SK-N-SH (cell line): ENCODE measurements around the gene PRKG1. TPM values are rescaled to one million over a fixed set of nuclear protein-coding genes. Genes with fewer than 3 reads are reported as not detected.

ENCODE experiments used
- CTCF ChIA-PET: fragments of 300-600, 350-600 bp; formaldehyde crosslinking; extraction: SDS; loops from one replicate; lab custom pipeline; 2021; lab: Yijun Ruan, JAX
- POLR2A ChIA-PET: fragments of 350-600 bp; sonication (Branson Sonifier 250); formaldehyde crosslinking; extraction: SDS; loops from one replicate; lab custom pipeline; 2020; ENCODE audit warnings: antibody characterized with exemption, inconsistent platforms; lab: Yijun Ruan, JAX
- DNase-seq: peaks from one replicate; pipeline ENCODE4 v3.0.0; 2012
- H2AFZ ChIP-seq: fragments of 200-600 bp; sonication (generic); 2 replicates; pipeline ENCODE4 v1.8.1; 2016; ENCODE audit warnings: antibody characterized with exemption, mild to moderate bottlenecking, low read depth
- H3F3A ChIP-seq: fragments of 200-600 bp; sonication (generic); replicated peaks from 2 replicates; pipeline ENCODE3; 2016; ENCODE audit warnings: antibody characterized with exemption, mild to moderate bottlenecking; ENCODE audit not compliant: insufficient read depth
- H3K27ac ChIP-seq, 2 experiments: fragments of 200-500 bp in 1 of 2; fragments of 200-600 bp in 1 of 2; sonication (Bioruptor generic) in 1 of 2; sonication (generic), shearing (Covaris generic) in 1 of 2; 2 replicates each; pipeline versions ENCODE4 v1.5.1 to v1.6.1; 2014 to 2016; ENCODE audit warnings: low read depth in 2 of 2, inconsistent platforms in 1 of 2, low read length in 1 of 2, mild to moderate bottlenecking in 1 of 2, mixed read lengths in 1 of 2
- H3K27me3 ChIP-seq: fragments of 200-600 bp; sonication (generic), shearing (Covaris generic); 2 replicates; pipeline ENCODE4 v1.6.1; 2016; ENCODE audit warnings: mixed run types; ENCODE audit not compliant: insufficient read depth
- H3K36me3 ChIP-seq, 2 experiments: fragments of 200-500 bp in 1 of 2; fragments of 200-600 bp in 1 of 2; sonication (Bioruptor generic) in 1 of 2; sonication (generic) in 1 of 2; replicated peaks in 1 of 2; 2 replicates each; pipeline versions ENCODE3 to v1.5.1; 2014 to 2016; ENCODE audit warnings: low read length in 1 of 2, mild to moderate bottlenecking in 1 of 2; ENCODE audit not compliant: insufficient read depth in 2 of 2, control insufficient read depth in 1 of 2
- H3K4me1 ChIP-seq, 2 experiments: fragments of 200-500 bp in 1 of 2; fragments of 200-600 bp in 1 of 2; sonication (Bioruptor generic) in 1 of 2; sonication (generic), shearing (Covaris generic) in 1 of 2; 2 replicates each; pipeline versions ENCODE4 v1.5.1 to v1.6.1; 2014 to 2016; ENCODE audit warnings: low read depth in 1 of 2, low read length in 1 of 2, mixed run types in 1 of 2; ENCODE audit not compliant: insufficient read depth in 2 of 2, control insufficient read depth in 1 of 2
- H3K4me2 ChIP-seq: fragments of 200-600 bp; sonication (generic), shearing (Covaris generic); 2 replicates; pipeline ENCODE4 v1.6.1; 2017; ENCODE audit warnings: mixed run types
- H3K4me3 ChIP-seq, 2 experiments: fragments of 200-500 bp in 1 of 2; fragments of 200-600 bp in 1 of 2; sonication (Bioruptor generic) in 1 of 2; sonication (generic), shearing (Covaris generic) in 1 of 2; 2 replicates each; pipeline versions ENCODE4 v1.5.1 to v1.8.1; 2014 to 2016; ENCODE audit warnings: low read depth in 2 of 2, inconsistent platforms in 1 of 2, low read length in 1 of 2, mild to moderate bottlenecking in 1 of 2, mixed read lengths in 1 of 2, moderate library complexity in 1 of 2
- H3K79me2 ChIP-seq: fragments of 200-600 bp; sonication (generic); 2 replicates; pipeline ENCODE4 v1.8.1; 2017; ENCODE audit warnings: mild to moderate bottlenecking; ENCODE audit not compliant: insufficient read depth
- H3K9ac ChIP-seq: fragments of 200-600 bp; sonication (generic); 2 replicates; pipeline ENCODE4 v1.6.1; 2017; ENCODE audit warnings: mixed run types
- H3K9me2 ChIP-seq: fragments of 200-600 bp; sonication (generic); 2 replicates; pipeline ENCODE4 v1.6.1; 2017; ENCODE audit warnings: mixed run types
- H3K9me3 ChIP-seq: fragments of 200-600 bp; sonication (generic); 2 replicates; pipeline ENCODE4 v1.6.1; 2017; ENCODE audit warnings: mixed run types, mild to moderate bottlenecking, moderate library complexity
- H4K20me1 ChIP-seq: fragments of 200-600 bp; sonication (generic); 2 replicates; pipeline ENCODE4 v1.6.1; 2017; ENCODE audit warnings: mild to moderate bottlenecking, mixed run types; ENCODE audit not compliant: insufficient read depth
- CTCF ChIP-seq: fragments of 200-600 bp; sonication (generic); IDR thresholded peaks from 2 replicates; pipeline ENCODE4 v1.6.1; 2017; ENCODE audit warnings: antibody characterized with exemption, mild to moderate bottlenecking, moderate library complexity
- EZH2phosphoT487 ChIP-seq: fragments of 200-600 bp; sonication (generic); IDR thresholded peaks from 2 replicates; pipeline ENCODE4 v1.6.1; 2017; ENCODE audit warnings: low read depth, mixed run types, mild to moderate bottlenecking, antibody characterized with exemption, moderate library complexity, borderline replicate concordance
- FOSL2 ChIP-seq: IDR thresholded peaks from 2 replicates; pipeline ENCODE4 v1.4.0; 2012; ENCODE audit warnings: low read depth, mild to moderate bottlenecking, moderate library complexity, borderline replicate concordance
- FOXJ3 ChIP-seq: sonication (generic); formaldehyde crosslinking; IDR thresholded peaks from 2 replicates; pipeline ENCODE4 v1.5.1; 2020; ENCODE audit warnings: mild to moderate bottlenecking, missing genetic modification reagents
- FOXM1 ChIP-seq: IDR thresholded peaks from 2 replicates; pipeline ENCODE4 v1.4.0; 2012; ENCODE audit warnings: low read depth, mild to moderate bottlenecking
- GABPA ChIP-seq: IDR thresholded peaks from 2 replicates; pipeline ENCODE4 v1.4.0; 2012; ENCODE audit warnings: low read depth, mild to moderate bottlenecking
- GATA2 ChIP-seq: sonication (generic); formaldehyde crosslinking; IDR thresholded peaks from 2 replicates; pipeline ENCODE4 v1.5.0; 2020; ENCODE audit warnings: mild to moderate bottlenecking, missing genetic modification reagents
- NFIC ChIP-seq: IDR thresholded peaks from 2 replicates; pipeline ENCODE4 v1.4.0; 2012; ENCODE audit warnings: borderline replicate concordance
- POLR2AphosphoS5 ChIP-seq: IDR thresholded peaks from 2 replicates; pipeline ENCODE4 v1.6.1; 2012; ENCODE audit warnings: low read depth, low read length
- RAD21 ChIP-seq: IDR thresholded peaks from 2 replicates; pipeline ENCODE4 v1.6.1; 2012; ENCODE audit warnings: mild to moderate bottlenecking, low read length
- RCOR1 ChIP-seq: fragments of 150-350 bp; IDR thresholded peaks from 2 replicates; pipeline ENCODE4 v1.6.1; 2017; ENCODE audit warnings: antibody characterized with exemption, low read length
- SIN3A ChIP-seq: IDR thresholded peaks from 2 replicates; pipeline ENCODE4 v1.6.1; 2012; ENCODE audit warnings: low read depth, mild to moderate bottlenecking, low read length, moderate library complexity, borderline replicate concordance
- SMC3 ChIP-seq: IDR thresholded peaks from 2 replicates; pipeline ENCODE4 v1.6.1; 2012; ENCODE audit warnings: low read depth, low read length, improper control_type of control experiment
- TAF1 ChIP-seq: IDR thresholded peaks from 2 replicates; pipeline ENCODE4 v1.6.1; 2012; ENCODE audit warnings: low read depth, mild to moderate bottlenecking, low read length, moderate library complexity, borderline replicate concordance
- TEAD4 ChIP-seq: IDR thresholded peaks from 2 replicates; pipeline ENCODE4 v1.4.0; 2012; ENCODE audit warnings: mild to moderate bottlenecking, borderline replicate concordance; ENCODE audit not compliant: insufficient read depth
- USF2 ChIP-seq: fragments of 150-350 bp; IDR thresholded peaks from 2 replicates; pipeline ENCODE4 v1.6.1; 2017; ENCODE audit warnings: antibody characterized with exemption, low read length, low read depth, borderline replicate concordance
- ZBTB33 ChIP-seq: IDR thresholded peaks from 2 replicates; pipeline ENCODE4 v1.4.0; 2012; ENCODE audit warnings: low read depth, borderline replicate concordance
- WGBS: methylation state at CpG from one replicate; pipeline ENCODE4 v1.1.6; 2017; ENCODE audit warnings: low lambda C conversion rate; 5-methylcytosine and 5-hydroxymethylcytosine counted together
- polyA plus RNA-seq, 3 experiments: library from polyadenylated mRNA; depleted of rRNA; stranded (reverse); fragments of >200 nt; gene quantifications; 2 replicates each; pipeline ENCODE4 v1.2.3, GENCODE V29; 2012
- TF ChIP-seq, protein P1 (sequence below): fragments of 150-350 bp; IDR thresholded peaks from 2 replicates; pipeline ENCODE4 v1.6.1; 2016; ENCODE audit warnings: mild to moderate bottlenecking, low read depth, low read length
- TF ChIP-seq, protein P2 (sequence below): IDR thresholded peaks from 2 replicates; pipeline ENCODE4 v1.4.0; 2012; ENCODE audit warnings: low read depth, borderline replicate concordance

Gene PRKG1
- polyA plus RNA-seq, 1 of the 3 experiments (the other 2 are of a cell fraction), result 4.1 TPM

DNA sequence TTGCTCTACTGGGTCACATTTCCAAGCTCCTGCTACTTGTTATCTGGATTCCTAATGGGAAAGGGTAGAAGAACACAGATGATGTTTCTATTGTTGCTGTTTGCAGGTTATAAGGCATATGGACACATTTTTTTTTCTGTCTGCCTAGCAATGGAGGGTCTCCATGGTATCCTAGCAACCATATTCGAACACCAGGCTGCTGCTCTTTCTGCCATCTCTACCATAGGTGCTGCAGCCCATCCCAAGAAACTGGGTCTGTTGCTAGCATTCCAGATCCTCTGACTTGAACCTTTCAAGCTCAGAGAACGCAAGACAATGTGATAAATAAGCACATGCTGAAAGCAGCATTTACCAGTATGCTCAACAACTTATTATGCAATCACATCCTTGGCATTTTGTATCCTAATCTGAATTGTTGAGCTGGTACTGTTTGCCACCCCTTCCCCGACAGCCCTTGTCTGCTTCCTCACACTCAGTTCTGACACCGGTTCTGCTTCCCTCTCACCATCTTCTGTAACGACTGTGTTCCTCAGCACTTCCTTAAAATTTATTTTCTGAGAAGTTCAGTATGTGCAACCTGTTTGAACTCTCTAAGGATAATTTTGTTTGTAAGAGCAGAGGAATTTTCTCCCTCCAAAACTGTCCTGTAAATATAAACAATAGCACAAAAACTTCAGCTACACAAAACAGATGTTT lies 6.2 kb downstream of the PRKG1 start:
- ChIA-PET POLR2A (no interaction called here), CTCF (no interaction called here)
- Histone ChIP-seq H3K27me3 (no peaks in the 10 kb centered on the region), H3K4me3 (no peak overlapping the region), H4K20me1 (no peaks in the 10 kb centered on the region), H3K9me3 (no peaks in the 10 kb centered on the region), H3F3A (no peaks in the 10 kb centered on the region), H3K9ac (no peak overlapping the region), H3K9me2 (no peaks in the 10 kb centered on the region), H3K4me1 (no peaks in the 10 kb centered on the region; a peak in 1 of 4 replicates), H3K79me2 (no peaks in the 10 kb centered on the region; the same call in 1 of the 2 replicates), H3K36me3 (no peaks in the 10 kb centered on the region), H3K4me2 (no peak overlapping the region), H2AFZ (no peak overlapping the region), H3K27ac (no peak overlapping the region)
- TF ChIP-seq NFIC (no peak), GATA2 (CRISPR knock-in tag) (no peak), FOXJ3 (CRISPR knock-in tag) (no peak), CTCF (no peak), FOSL2 (no peak), TAF1 (no peak), TEAD4 (no peak), FOXM1 (no peak), RAD21 (no peak), USF2 (no peak), SMC3 (no peak), EZH2phosphoT487 (no peak), GABPA (no peak), SIN3A (no peak), POLR2AphosphoS5 (no peak), RCOR1 (no peak)
- no peak for DNase-seq
- 68% methylated on average over 5 of the region's 5 CpGs for WGBS

DNA sequence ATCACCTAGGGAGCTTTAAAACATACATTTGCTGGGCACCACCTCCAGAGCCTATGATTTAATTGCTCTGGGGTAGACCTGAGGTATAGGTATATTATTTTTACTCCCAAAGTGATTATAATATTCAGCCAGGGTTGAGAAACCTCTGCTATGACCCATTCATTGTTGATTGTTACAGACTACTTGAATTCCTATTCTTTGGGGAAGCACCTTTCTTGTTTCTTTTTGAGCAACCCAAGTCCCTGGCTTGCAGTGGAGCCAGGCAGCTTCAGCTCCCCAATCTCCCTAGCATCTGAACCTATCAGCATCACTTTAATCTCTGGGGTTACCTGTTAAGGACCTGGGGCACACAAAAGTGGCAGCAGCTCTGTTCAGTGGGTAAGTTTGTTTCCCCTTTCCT lies 8.6 kb downstream of the PRKG1 start:
- Histone ChIP-seq H3K79me2 (no peaks in the 10 kb centered on the region), H3K36me3 (no peaks in the 10 kb centered on the region), H3F3A (no peaks in the 10 kb centered on the region), H3K27ac (no peak overlapping the region), H3K9me2 (no peaks in the 10 kb centered on the region), H2AFZ (no peak overlapping the region), H3K4me3 (no peak overlapping the region), H3K27me3 (no peaks in the 10 kb centered on the region), H3K4me1 (no peaks in the 10 kb centered on the region; a peak in 1 of 4 replicates), H3K4me2 (no peak overlapping the region), H3K9ac (no peak overlapping the region), H4K20me1 (no peaks in the 10 kb centered on the region), H3K9me3 (no peaks in the 10 kb centered on the region)
- POLR2A ChIA-PET, result no interaction called here
- DNase-seq, result no peak
- CTCF ChIA-PET, result interaction anchor here (0.7 to 2.1 kb wide), 6 partner anchors 9 to 1133 kb away, joined by 3 to 12 read pairs (median 3); no protein-coding TSS in a partner anchor
- TF ChIP-seq EZH2phosphoT487, result no peak
- TF ChIP-seq, protein P1, sequence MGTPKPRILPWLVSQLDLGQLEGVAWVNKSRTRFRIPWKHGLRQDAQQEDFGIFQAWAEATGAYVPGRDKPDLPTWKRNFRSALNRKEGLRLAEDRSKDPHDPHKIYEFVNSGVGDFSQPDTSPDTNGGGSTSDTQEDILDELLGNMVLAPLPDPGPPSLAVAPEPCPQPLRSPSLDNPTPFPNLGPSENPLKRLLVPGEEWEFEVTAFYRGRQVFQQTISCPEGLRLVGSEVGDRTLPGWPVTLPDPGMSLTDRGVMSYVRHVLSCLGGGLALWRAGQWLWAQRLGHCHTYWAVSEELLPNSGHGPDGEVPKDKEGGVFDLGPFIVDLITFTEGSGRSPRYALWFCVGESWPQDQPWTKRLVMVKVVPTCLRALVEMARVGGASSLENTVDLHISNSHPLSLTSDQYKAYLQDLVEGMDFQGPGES, result no peak
- no peak for TF ChIP-seq SMC3
- TF ChIP-seq RAD21, result no peak
- no peak for TF ChIP-seq FOSL2
- TF ChIP-seq, protein P2, sequence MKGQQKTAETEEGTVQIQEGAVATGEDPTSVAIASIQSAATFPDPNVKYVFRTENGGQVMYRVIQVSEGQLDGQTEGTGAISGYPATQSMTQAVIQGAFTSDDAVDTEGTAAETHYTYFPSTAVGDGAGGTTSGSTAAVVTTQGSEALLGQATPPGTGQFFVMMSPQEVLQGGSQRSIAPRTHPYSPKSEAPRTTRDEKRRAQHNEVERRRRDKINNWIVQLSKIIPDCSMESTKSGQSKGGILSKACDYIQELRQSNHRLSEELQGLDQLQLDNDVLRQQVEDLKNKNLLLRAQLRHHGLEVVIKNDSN, result no peak
- no peak for TF ChIP-seq ZBTB33
- TF ChIP-seq USF2, result no peak
